ENCODE measurements around the gene ZNF33B.

GRCh38 chr10:42618424-42618823, 19.9 kb downstream of the ZNF33B start:
- TF ChIP-seq GATA3 (IDR thresholded peaks at IDR 0.05; ENCODE audit: low read depth, low read length): no peak
- no peak for TF ChIP-seq GATA2 (IDR thresholded peaks at IDR 0.05; ENCODE audit: low read depth, low read length)

Measured in SH-SY5Y (cell line).